Measurements from ENCODE around the gene NFATC3. TPM values are rescaled to one million over a fixed set of nuclear protein-coding genes. Genes with fewer than 3 reads are reported as not detected.

NFATC3 gene
- total RNA-seq, 1 experiment from 2014 or later, result 37.2 TPM

GRCh38 chr16:68230956-68231355 lies 145.8 kb downstream of the NFATC3 start:
- Histone ChIP-seq H2AFZ (no peak overlapping the region), H3K4me2 (no peak overlapping the region), H4K20me1 (ENCODE audit: insufficient read depth) (peaks cover 43% of the 10 kb centered on the region), H3K4me3 (no peak overlapping the region), H3K9me3 (ENCODE audit: insufficient read depth, low read depth) (no peaks in the 10 kb centered on the region), H3K4me1 (replicated peaks; ENCODE audit: insufficient read depth) (peaks cover 13% of the 10 kb centered on the region), H3K36me3 (ENCODE audit: low read depth) (peaks cover 12% of the 10 kb centered on the region), H3K27ac (no peak overlapping the region), H3F3A (ENCODE audit: insufficient read depth, low read depth) (peaks cover 55% of the 10 kb centered on the region), H3K79me2 (ENCODE audit: low read depth) (peaks cover 30% of the 10 kb centered on the region), H3K9me2 (ENCODE audit: insufficient read depth) (no peaks in the 10 kb centered on the region), H3K27me3 (ENCODE audit: insufficient read depth, low read depth) (no peaks in the 10 kb centered on the region)
- BruUV-seq (replicated peaks), result no TSS peak
- intact Hi-C loops (cut with micrococcal nuclease; ENCODE audit: unreplicated experiment), result loop anchor here (5.0 to 10.0 kb wide), 3 partner anchors 294 to 986 kb away; partner anchors contain the start of genes FHOD1, PSMB10 and SLC9A5
- ChIA-PET CTCF (no interaction called here), POLR2A (ENCODE audit: unreplicated experiment) (no interaction called here)
- no peak for DNase-seq
- TF ChIP-seq EZH2 (IDR thresholded peaks at IDR 0.05; ENCODE audit: low read depth) (no peak), CTCF (conservative IDR thresholded peaks at IDR 0.05) (no peak)

- H3K9me2 ChIP-seq (ENCODE audit: insufficient read depth), result no peaks in the 10 kb centered on the region
- H3K79me2 ChIP-seq (ENCODE audit: low read depth), result peaks cover 34% of the 10 kb centered on the region
- POLR2A ChIA-PET (ENCODE audit: unreplicated experiment), result no interaction called here
Measured at GRCh38 chr16:68231384-68232136, 146.4 kb downstream of the NFATC3 start.

GRCh38 chr16:68232335-68232734 lies 147.2 kb downstream of the NFATC3 start:
- H3K79me2 ChIP-seq (ENCODE audit: low read depth), result peaks cover 34% of the 10 kb centered on the region
- no peak for DNase-seq
- no peaks in the 10 kb centered on the region for H3K9me2 ChIP-seq (ENCODE audit: insufficient read depth)
- H4K20me1 ChIP-seq (ENCODE audit: insufficient read depth), result peaks cover 43% of the 10 kb centered on the region
- no peak overlapping the region for H3K27ac ChIP-seq
- peaks cover 13% of the 10 kb centered on the region for H3K4me1 ChIP-seq (replicated peaks; ENCODE audit: insufficient read depth)
- TF ChIP-seq EZH2 (IDR thresholded peaks at IDR 0.05; ENCODE audit: low read depth) (no peak), CTCF (conservative IDR thresholded peaks at IDR 0.05) (no peak)
- no peaks in the 10 kb centered on the region for H3K9me3 ChIP-seq (ENCODE audit: insufficient read depth, low read depth)
- no TSS peak for BruUV-seq (replicated peaks)
- ChIA-PET POLR2A (ENCODE audit: unreplicated experiment) (no interaction called here), CTCF (no interaction called here)
- peaks cover 12% of the 10 kb centered on the region for H3K36me3 ChIP-seq (ENCODE audit: low read depth)
- no peak overlapping the region for H2AFZ ChIP-seq
- no peak overlapping the region for H3K4me3 ChIP-seq
- peaks cover 44% of the 10 kb centered on the region for H3F3A ChIP-seq (ENCODE audit: insufficient read depth, low read depth)
- intact Hi-C loops (cut with micrococcal nuclease; ENCODE audit: unreplicated experiment), result loop anchor here (5.0 to 10.0 kb wide), 3 partner anchors 295 to 988 kb away; partner anchors contain the start of genes FHOD1, PSMB10 and SLC9A5
- no peaks in the 10 kb centered on the region for H3K27me3 ChIP-seq (ENCODE audit: insufficient read depth, low read depth)
- no peak overlapping the region for H3K4me2 ChIP-seq

More at GRCh38 chr16:68231384-68232136, 146.4 kb downstream of the NFATC3 start:
- intact Hi-C loops (cut with micrococcal nuclease; ENCODE audit: unreplicated experiment), result loop anchor here (5.0 to 10.0 kb wide), 3 partner anchors 294 to 987 kb away; partner anchors contain the start of genes FHOD1, PSMB10 and SLC9A5
- CTCF ChIA-PET, result no interaction called here
- H3K36me3 ChIP-seq (ENCODE audit: low read depth), result peaks cover 12% of the 10 kb centered on the region
- no peak overlapping the region for H3K27ac ChIP-seq
- peaks cover 13% of the 10 kb centered on the region for H3K4me1 ChIP-seq (replicated peaks; ENCODE audit: insufficient read depth)
- H4K20me1 ChIP-seq (ENCODE audit: insufficient read depth), result peaks cover 43% of the 10 kb centered on the region
- no peak overlapping the region for H2AFZ ChIP-seq
- no peak for TF ChIP-seq EZH2 (IDR thresholded peaks at IDR 0.05; ENCODE audit: low read depth)
- no peak for TF ChIP-seq CTCF (conservative IDR thresholded peaks at IDR 0.05)
- H3K9me3 ChIP-seq (ENCODE audit: insufficient read depth, low read depth), result no peaks in the 10 kb centered on the region
- H3K4me3 ChIP-seq, result no peak overlapping the region
- H3K27me3 ChIP-seq (ENCODE audit: insufficient read depth, low read depth), result no peaks in the 10 kb centered on the region
- H3K4me2 ChIP-seq, result no peak overlapping the region
- DNase-seq, result no peak
- peaks cover 52% of the 10 kb centered on the region for H3F3A ChIP-seq (ENCODE audit: insufficient read depth, low read depth)
- no TSS peak for BruUV-seq (replicated peaks)

All from PC-9 (cell line).